GM03348 (cell line): ENCODE measurements around the gene CLDN8.

Experiments used
- DNase-seq: peaks from one replicate; pipeline ENCODE4 v3.0.0; 2012; ENCODE audit warnings: low spot score

The CLDN8 gene

GRCh38 chr21:30216041-30216723, at the start of gene CLDN8:
CLDN8 (minus strand) TSS chr21:30216097; CDS start chr21:30215925, 172 bp downstream.
- DNase-seq: no peak

- DNase-seq: peak; percentile 7
These were observed 41.9 kb upstream of the CLDN8 start for GRCh38 chr21:30257773-30258172.

- DNase-seq: no peak
These were observed 40.2 kb upstream of the CLDN8 start for GRCh38 chr21:30256100-30256499.

- DNase-seq: no peak
These were observed 39.8 kb upstream of the CLDN8 start for GRCh38 chr21:30255679-30256078.

- no peak for DNase-seq
These were observed 35.9 kb upstream of the CLDN8 start for GRCh38 chr21:30251781-30252180.

GRCh38 chr21:30249936-30250335, 34.0 kb upstream of the CLDN8 start:
- no peak for DNase-seq

GRCh38 chr21:30248844-30249243, 32.9 kb upstream of the CLDN8 start:
- DNase-seq: no peak

GRCh38 chr21:30245061-30245460, 29.2 kb upstream of the CLDN8 start:
- DNase-seq: no peak

- no peak for DNase-seq
These were observed 27.8 kb upstream of the CLDN8 start for GRCh38 chr21:30243691-30244090.

- DNase-seq: no peak
These were observed 24.8 kb upstream of the CLDN8 start for GRCh38 chr21:30240661-30241060.

- DNase-seq: no peak
These were observed 22.3 kb upstream of the CLDN8 start for GRCh38 chr21:30238168-30238567.

GRCh38 chr21:30234643-30235042, 18.7 kb upstream of the CLDN8 start:
- DNase-seq: no peak

- no peak for DNase-seq
These were observed 18.2 kb upstream of the CLDN8 start for GRCh38 chr21:30234050-30234449.

- no peak for DNase-seq
These were observed 17.5 kb upstream of the CLDN8 start for GRCh38 chr21:30233228-30234020.

- no peak for DNase-seq
These were observed 16.1 kb upstream of the CLDN8 start for GRCh38 chr21:30232011-30232410.

GRCh38 chr21:30227633-30228404, 11.9 kb upstream of the CLDN8 start:
- DNase-seq: peak; percentile 49

- DNase-seq: no peak
These were observed 11.2 kb upstream of the CLDN8 start for GRCh38 chr21:30227128-30227527.

- no peak for DNase-seq
These were observed 7.7 kb upstream of the CLDN8 start for GRCh38 chr21:30223596-30223995.

GRCh38 chr21:30222724-30223123, 6.8 kb upstream of the CLDN8 start:
- DNase-seq: no peak

GRCh38 chr21:30211071-30211470, 4.8 kb downstream of the CLDN8 start:
- no peak for DNase-seq

- no peak for DNase-seq
These were observed 6.3 kb downstream of the CLDN8 start for GRCh38 chr21:30209601-30210000.

GRCh38 chr21:30207252-30207579, 8.7 kb downstream of the CLDN8 start:
- no peak for DNase-seq
